ENCODE results near the gene CST8. TPM values are rescaled to one million over a fixed set of nuclear protein-coding genes. Genes with fewer than 3 reads are reported as not detected.

CST8 gene
- total and polyA plus RNA-seq, 11 donors: not detected

GRCh38 chr20:23533161-23533560 is 42.2 kb downstream of the CST8 start:
- DNase-seq: no peak
- no peak for ATAC-seq
- no peak overlapping the region for H3K4me3 ChIP-seq
- H3K9me3 ChIP-seq: peaks cover 0 to 14% (median 0%) of the 10 kb centered on the region in 12 donors
- no peaks in the 10 kb centered on the region for H3K4me1 ChIP-seq
- intact Hi-C loops (cut with DNase I): no loop called here
- H3K27me3 ChIP-seq: no peaks in the 10 kb centered on the region
- no peak for TF ChIP-seq CTCF (IDR thresholded peaks at IDR 0.05)
- TF ChIP-seq POLR2A (IDR thresholded peaks at IDR 0.05): no peak
- H3K36me3 ChIP-seq: no peaks in the 10 kb centered on the region
- H3K27ac ChIP-seq: no peak overlapping the region

GRCh38 chr20:23534801-23535593 is 44.1 kb downstream of the CST8 start:
- ATAC-seq: peak in 1 of 4 donors; percentile 31
- no peak for DNase-seq
- no peaks in the 10 kb centered on the region for H3K9me3 ChIP-seq
- intact Hi-C loops (cut with DNase I): no loop called here
- no peaks in the 10 kb centered on the region for H3K36me3 ChIP-seq
- no peak overlapping the region for H3K27ac ChIP-seq
- 71 to 82% (median 76%) methylated on average over 12 to 20 of the region's 20 CpGs for WGBS, 4 donors
- H3K27me3 ChIP-seq: no peaks in the 10 kb centered on the region
- TF ChIP-seq POLR2A (IDR thresholded peaks at IDR 0.05): no peak
- TF ChIP-seq CTCF (IDR thresholded peaks at IDR 0.05): no peak
- no peaks in the 10 kb centered on the region for H3K4me1 ChIP-seq
- H3K4me3 ChIP-seq: no peak overlapping the region

GRCh38 chr20:23536328-23536974 is 45.5 kb downstream of the CST8 start:
- H3K4me1 ChIP-seq: no peaks in the 10 kb centered on the region
- H3K36me3 ChIP-seq: no peaks in the 10 kb centered on the region
- 49 to 67% (median 61%) methylated on average over 2 of the region's 2 CpGs for WGBS, 4 donors
- TF ChIP-seq CTCF (IDR thresholded peaks at IDR 0.05) (no peak), POLR2A (IDR thresholded peaks at IDR 0.05) (no peak)
- H3K27me3 ChIP-seq: no peaks in the 10 kb centered on the region
- H3K27ac ChIP-seq: no peak overlapping the region
- ATAC-seq (peak in 3 of 4 donors; percentile 26 to 47 (median 37)), DNase-seq (peak in 1 of 5 donors; percentile 48)
- H3K9me3 ChIP-seq: no peaks in the 10 kb centered on the region
- H3K4me3 ChIP-seq: no peak overlapping the region
- intact Hi-C loops (cut with DNase I): no loop called here

- Histone ChIP-seq H3K27ac (peak overlapping the region in 1 of 12 donors; percentile 27), H3K4me3 (no peak overlapping the region), H3K36me3 (no peaks in the 10 kb centered on the region), H3K27me3 (no peaks in the 10 kb centered on the region), H3K9me3 (no peaks in the 10 kb centered on the region), H3K4me1 (no peaks in the 10 kb centered on the region)
- 59 to 77% (median 70%) methylated on average over 3 of the region's 3 CpGs for WGBS, 4 donors
- ATAC-seq (no peak), DNase-seq (no peak)
- intact Hi-C loops (cut with DNase I): no loop called here
- TF ChIP-seq CTCF (IDR thresholded peaks at IDR 0.05) (no peak), POLR2A (IDR thresholded peaks at IDR 0.05) (no peak)
Observed at GRCh38 chr20:23537030-23537429, 46.1 kb downstream of the CST8 start.
